Fibroblast of lung (primary cell): ENCODE data around the gene MRPL37.
"Not testable (repeated sequence)": the region's sequence is repeated elsewhere in the genome, so short reads cannot be mapped to it uniquely, and the experiment has no call there.

Experiments used
- CTCF ChIP-seq, 2 donors: IDR thresholded peaks in 1 of 2; conservative IDR thresholded peaks in 1 of 2; 1 replicate in 1 of 2; 2 replicates in 1 of 2; pipeline ENCODE4 v1.5.1; 2011 to 2012; ENCODE audit warnings: low read length in 2 of 2, control low read depth in 1 of 2, inconsistent platforms in 1 of 2, low read depth in 1 of 2, mild to moderate bottlenecking in 1 of 2
- EZH2 ChIP-seq: IDR thresholded peaks from 2 replicates; pipeline ENCODE4 v1.5.1; 2012; ENCODE audit warnings: low read length, control low read depth, mild to moderate bottlenecking; ENCODE audit errors: missing control alignments

DNA sequence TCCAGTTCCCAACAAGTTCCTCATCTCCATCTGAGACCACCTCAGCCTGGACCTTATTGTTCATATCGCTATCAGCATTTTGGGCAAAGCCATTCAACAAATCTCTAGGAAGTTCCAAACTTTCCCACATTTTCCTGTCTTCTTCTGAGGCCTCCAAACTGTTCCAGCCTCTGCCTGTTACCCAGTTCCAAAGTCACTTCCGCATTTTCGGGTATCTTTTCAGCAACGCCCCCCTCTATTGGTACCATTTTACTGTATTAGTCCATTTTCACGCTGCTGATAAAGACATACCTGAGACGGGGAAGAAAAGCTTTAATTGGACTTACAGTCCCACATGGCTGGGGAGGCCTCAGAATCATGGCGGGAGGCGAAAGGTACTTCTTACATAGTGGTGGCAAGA is 33.6 kb upstream of the MRPL37 start:
- TF ChIP-seq CTCF (conservative IDR thresholded peaks at IDR 0.05 in 1 of 2, IDR thresholded peaks at IDR 0.05 in 1 of 2; ENCODE audit: low read depth in 1 of 2, low read length in 2 of 2); EZH2: not testable (repeated sequence)
